ENCODE data around the gene LCA5.
"Not testable (repeated sequence)": the region's sequence is repeated elsewhere in the genome, so short reads cannot be mapped to it uniquely, and the experiment has no call there.

The LCA5 gene

GRCh38 chr6:79538106-79538971 lies 1.1 kb upstream of the LCA5 start:
- peak; percentile 32 for DNase-seq (ENCODE audit: low spot score)

DNA sequence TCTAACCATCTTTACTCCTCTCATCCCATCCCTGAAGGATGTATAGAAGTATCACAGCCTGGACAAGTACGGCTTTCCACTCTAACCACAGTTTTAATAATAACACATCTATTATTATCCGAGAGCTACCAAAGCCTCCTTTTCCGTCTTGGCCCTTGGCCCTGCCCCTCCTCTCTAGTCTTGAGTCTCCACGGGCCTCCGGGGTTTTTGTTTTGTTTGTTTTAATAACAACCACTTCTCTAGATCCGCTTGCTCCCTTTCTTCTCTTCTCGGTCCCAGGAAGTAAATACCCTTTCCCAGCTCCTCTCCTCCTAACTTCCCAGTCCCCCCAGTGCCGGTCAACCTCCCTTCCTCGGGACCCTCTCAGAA lies 661 bp downstream of the LCA5 start:
- no peak for DNase-seq (ENCODE audit: low spot score)

- DNase-seq (ENCODE audit: low spot score): not testable (repeated sequence)
Measured at GRCh38 chr6:79529567-79529966, 7.7 kb downstream of the LCA5 start.

- DNase-seq (ENCODE audit: low spot score): no peak
Measured at GRCh38 chr6:79526897-79527296, 10.3 kb downstream of the LCA5 start.

DNA sequence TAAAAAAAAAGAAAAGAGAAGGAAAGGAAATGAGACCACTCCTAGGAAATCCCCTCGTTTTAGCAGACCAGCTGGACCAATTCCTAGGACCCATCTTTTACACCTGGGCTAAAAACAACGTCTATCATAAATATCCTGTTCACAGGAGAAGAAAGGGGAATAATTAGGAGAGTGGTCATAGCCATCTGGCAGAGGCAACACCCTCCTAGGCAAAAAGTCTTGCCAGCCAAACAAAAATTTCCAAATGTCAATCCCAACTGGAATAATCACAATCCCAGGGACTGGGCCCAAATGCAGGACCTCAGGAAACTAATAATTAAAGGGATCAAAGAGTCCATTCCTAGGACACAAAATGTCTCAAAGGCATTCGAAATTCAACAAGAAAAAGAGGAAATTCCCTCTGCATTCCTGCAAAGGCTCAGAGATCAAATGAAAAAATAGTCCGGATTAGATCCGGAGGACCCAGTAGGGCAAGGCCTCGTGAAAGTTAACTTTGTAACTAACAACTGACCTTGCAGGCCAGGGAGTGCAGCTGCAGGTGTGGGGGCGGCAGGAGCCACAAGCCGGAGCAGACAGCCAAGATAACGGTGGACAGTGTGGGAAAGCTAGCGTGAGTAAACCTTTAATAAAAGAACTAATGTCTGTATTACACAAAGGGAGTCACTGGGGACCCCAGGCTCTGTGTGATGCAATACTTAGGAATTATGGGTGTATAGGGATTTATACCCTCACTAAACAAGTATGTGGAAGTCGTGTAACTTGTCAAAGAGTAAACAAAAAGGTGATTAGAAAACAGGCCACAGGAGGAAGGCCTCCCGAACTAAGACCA lies 11.7 kb downstream of the LCA5 start:
- no peak for DNase-seq (ENCODE audit: low spot score)

DNA sequence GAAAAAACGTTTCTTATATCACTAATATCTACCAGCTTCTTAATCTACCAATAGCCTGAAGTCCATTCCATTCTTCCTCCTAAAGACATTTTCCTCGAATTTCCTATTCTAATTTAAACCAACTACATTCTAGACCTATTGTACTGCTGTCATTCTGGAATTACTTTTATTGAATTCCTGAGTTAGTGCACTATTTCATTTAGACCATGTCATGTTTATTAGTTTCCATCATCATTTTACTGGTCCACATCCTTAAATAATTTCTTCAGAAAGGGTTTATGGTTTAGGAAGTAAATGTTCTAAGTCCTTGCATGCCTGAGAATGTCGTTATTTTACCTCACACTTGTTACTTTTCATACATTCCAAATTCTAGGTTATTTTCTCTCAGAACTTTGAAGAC lies 13.2 kb downstream of the LCA5 start:
- no peak for DNase-seq (ENCODE audit: low spot score)

DNA sequence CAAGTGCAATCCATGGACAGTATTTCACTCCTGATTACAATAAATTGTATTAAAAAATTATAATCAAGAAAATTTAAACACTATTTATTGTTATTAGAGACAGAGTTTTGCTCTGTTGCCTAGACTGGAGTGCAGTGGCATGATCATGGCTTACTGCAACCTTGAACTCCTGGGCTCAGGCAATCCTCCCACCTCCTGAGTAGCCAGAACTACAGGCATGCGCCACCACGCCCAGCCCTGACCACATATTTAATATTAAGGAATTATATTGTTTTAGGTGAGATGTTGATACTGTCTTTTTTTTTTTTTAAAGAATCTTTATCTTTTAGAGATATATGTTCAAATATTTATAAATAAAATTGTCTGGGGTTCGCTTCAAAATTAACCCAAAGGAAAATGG lies 14.6 kb downstream of the LCA5 start:
- DNase-seq (ENCODE audit: low spot score): no peak

DNA sequence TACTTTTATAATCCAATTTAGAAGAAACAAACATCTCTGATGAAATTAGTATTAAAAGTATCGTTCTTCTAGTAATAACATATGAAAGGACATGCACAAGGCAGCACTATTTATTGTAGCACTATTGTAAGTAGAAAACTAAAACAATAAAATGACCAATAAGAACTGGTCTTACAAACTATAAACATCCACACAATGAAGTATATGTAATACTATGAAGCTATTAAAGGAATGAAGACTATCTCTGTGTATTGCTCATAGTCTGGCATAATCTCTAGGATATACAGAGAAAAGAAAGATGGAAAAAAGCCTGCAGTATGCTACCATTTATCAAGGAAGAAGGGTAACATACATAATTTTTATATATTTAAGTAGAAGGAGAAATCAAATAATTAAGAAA lies 16.7 kb downstream of the LCA5 start:
- no peak for DNase-seq (ENCODE audit: low spot score)

DNA sequence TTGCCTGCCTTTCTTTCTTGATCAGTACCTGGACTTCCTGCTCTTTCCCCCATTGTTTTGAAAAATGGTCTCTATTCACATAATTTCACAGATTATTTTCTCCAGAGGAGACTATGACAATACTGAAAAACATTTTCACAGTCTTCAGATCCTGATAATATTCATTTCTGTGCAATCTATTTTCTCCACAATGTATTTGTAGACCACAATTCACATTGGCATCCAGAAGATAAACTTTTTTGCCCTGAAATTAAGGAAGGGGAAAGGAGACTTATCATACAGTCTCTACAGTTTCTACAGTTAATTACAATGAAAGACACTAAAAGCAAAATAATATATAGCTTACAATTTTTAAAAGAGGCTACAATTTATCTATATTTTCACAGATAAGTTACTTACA lies 18.4 kb downstream of the LCA5 start:
- no peak for DNase-seq (ENCODE audit: low spot score)

- DNase-seq (ENCODE audit: low spot score): no peak
Measured at GRCh38 chr6:79515436-79515835, 21.8 kb downstream of the LCA5 start.

GRCh38 chr6:79513111-79513510 lies 24.1 kb downstream of the LCA5 start:
- DNase-seq (ENCODE audit: low spot score): no peak

DNA sequence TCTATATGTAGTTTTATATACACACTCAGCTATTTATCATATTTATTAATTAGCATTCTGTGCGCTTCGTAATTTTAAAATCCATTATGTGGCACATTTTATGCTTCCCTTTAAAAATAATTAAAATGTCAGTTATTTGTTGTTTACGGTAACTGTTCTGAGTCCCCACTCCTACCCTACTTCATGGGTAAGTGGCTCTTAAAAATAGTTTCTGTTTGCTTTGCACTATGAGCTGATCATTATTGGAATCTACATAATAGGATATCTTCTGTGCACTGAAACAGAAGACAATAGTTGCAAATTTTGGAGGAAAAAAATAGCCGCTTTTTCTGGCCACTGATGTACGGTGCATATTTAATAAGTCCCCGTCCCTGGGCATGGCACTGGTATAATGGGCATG lies 25.2 kb downstream of the LCA5 start:
- no peak for DNase-seq (ENCODE audit: low spot score)

DNA sequence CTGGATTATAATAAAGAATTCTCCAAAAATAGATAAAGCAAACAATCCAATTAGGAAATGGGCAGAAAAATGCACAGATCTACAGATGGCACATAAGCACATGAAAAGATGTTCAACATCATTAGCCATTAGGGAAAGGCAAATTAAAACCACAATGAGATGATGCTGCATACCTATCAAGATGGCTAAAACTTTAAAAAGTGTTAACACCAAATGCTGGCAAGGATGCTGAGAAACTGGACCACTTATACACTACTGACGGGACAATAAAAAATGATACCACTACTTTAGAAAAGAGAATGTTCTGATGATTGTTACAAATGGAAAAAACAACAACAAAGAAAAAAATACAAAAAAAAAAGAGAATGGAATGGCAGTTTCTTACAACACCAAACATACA lies 26.5 kb downstream of the LCA5 start:
- DNase-seq (ENCODE audit: low spot score): no peak

- no peak for DNase-seq (ENCODE audit: low spot score)
Measured at GRCh38 chr6:79506251-79506650, 31.0 kb downstream of the LCA5 start.

DNA sequence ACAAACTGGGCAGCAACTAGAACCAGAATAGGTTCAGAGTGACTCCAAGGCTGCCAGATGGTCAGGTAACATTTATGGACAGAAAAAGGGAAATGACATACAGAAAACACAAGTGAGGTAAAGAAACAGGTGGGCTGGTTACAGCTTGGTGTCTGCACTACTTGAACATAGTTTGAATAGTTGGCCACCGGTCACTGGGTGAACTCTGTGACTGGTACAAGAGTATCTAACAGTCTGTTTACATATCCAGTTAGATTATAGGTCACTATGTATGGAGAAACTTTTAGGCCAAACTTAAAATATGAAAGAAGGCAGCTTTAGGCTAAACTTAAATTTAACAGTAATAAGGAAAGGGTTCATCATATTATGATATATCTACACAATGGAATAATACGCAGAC lies 32.9 kb downstream of the LCA5 start:
- no peak for DNase-seq (ENCODE audit: low spot score)

- no peak for DNase-seq (ENCODE audit: low spot score)
Measured at GRCh38 chr6:79498842-79499241, 38.4 kb downstream of the LCA5 start.

- no peak for DNase-seq (ENCODE audit: low spot score)
Measured at GRCh38 chr6:79495246-79495645, 42.0 kb downstream of the LCA5 start.

- DNase-seq (ENCODE audit: low spot score): no peak
Measured at GRCh38 chr6:79494841-79495240, 42.4 kb downstream of the LCA5 start.

GRCh38 chr6:79470728-79471127 lies 66.5 kb downstream of the LCA5 start:
- no peak for DNase-seq (ENCODE audit: low spot score)

DNA sequence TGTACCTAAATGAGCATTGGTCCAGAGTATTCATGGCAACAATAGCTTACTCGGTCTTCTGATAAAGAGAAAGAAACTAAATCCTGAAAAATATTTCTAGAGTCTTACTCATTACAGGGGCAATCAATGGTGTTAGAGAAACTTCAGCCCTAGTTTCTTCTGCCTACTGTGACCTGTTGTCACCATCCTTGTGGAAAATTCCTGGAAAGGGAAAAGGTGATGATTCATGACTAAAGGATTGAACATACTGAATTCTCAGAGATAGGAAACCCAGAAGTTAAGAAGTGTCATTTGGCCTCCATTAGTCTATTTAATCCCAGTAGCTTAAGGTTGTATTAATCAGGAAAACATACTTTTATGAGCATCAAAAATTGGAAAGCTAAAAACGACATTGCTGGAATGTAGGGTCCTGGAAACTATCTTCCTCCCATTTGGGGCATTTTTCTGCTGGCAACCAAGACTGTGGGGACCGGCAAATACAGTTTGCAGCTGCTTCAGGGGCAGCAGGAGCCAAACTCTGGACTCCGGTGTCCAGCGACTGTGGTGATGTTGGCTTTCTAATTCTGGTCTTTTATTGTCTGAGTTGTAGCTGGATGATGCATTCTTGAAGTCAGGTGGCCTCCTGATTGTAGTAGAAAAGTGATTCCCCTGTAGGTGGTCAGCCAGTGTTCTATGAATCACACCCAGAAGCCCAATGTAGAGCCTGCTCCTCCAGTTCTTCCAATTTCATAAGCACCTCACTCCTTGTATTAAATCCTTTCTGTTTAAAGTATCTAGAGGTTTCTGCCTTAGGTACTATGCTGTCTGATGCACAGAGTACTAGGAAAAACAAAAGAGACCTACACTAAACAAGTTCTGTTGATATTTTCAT lies 67.6 kb downstream of the LCA5 start:
- no peak for DNase-seq (ENCODE audit: low spot score)

DNA sequence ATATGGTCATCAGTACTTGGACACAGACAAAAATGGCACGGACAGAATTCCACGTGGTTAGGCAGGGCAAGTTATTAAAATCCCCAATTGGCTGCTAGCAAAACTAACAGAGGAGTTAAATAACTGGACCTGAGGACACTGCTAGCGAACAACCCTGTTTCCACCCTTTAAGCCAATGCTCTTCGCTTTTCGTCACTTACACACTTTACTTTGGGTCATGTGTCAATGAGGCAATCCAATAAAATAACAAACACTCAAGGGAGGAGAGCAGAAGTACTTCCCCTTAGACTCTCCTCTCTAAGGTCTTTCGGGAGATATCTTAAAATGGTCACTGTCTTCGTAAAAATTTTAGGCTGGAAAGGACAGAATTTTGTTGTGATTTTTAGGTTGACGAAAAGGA lies 68.6 kb downstream of the LCA5 start:
- no peak for DNase-seq (ENCODE audit: low spot score)

GRCh38 chr6:79468116-79468515 lies 69.1 kb downstream of the LCA5 start:
- no peak for DNase-seq (ENCODE audit: low spot score)

Data from Ammon's horn (tissue), 1 donor.